GM21390 (cell line): ENCODE measurements around the gene SECISBP2.

Experiments used
- ATAC-seq: cut with Tn5 transposase; IDR thresholded peaks from one replicate; pipeline ENCODE4 v1.9.1; 2021; ENCODE audit not compliant: unreplicated experiment

SECISBP2 gene

GRCh38 chr9:89345476-89345875, 27.2 kb downstream of the SECISBP2 start:
- no peak for ATAC-seq

DNA sequence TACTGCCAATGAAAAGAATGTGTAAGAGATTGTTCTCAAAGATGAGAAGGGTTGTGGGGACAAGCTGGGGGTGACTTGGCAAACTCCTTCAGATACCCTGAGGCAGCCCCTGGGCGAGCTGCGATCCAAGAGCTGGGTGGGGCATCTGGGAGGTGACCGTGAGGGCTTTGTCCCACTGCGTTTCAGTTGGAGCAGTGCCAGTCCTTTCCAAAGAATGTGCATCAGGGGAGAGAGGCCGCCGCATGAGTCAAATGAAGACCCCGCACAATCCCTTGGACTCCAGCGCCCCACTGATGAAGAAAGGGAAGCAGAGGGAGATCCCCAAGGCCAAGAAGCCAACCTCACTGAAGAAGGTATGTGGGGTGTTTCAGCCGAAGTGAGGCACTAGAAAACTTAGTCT, 28.4 kb downstream of the SECISBP2 start:
- ATAC-seq, result no peak

DNA sequence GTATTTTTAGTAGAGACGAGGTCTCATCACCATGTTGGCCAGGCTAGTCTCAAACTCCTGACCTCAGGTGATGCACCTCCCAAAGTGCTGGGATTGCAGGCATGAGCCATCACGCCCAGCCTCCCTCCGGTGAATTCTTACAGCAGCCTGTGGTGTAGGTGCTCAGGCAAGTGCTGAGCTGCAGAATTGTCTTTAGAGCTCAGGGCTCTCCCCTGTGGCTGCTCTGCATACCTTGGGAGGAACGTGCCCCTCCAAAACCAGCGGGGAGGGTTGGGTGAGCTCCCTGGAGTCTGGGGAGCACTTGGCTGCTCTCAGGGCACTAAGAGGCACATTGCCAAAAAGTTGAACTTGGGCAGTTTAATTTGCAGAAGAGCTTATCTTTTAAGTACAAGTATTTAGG, 29.4 kb downstream of the SECISBP2 start:
- ATAC-seq, result no peak

DNA sequence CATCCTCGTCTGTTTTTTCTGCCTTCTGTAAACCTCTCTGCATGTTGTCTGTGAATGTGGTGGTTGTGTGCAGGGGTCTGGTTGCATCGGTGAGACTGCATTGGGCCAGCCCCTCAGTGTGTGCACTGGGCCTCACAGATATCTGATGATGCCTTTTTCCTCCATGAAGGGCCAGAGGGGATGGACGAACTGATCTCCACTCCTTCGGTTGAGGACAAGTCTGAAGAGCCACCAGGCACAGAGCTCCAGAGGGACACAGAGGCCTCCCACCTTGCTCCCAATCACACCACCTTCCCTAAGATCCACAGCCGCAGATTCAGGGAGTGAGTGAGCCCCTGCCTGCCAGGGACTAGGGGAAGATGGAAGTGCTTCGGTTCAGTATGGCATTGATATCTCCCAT, 31.3 kb downstream of the SECISBP2 start:
- no peak for ATAC-seq

GRCh38 chr9:89350988-89351557, 32.8 kb downstream of the SECISBP2 start:
- no peak for ATAC-seq

- ATAC-seq, result no peak
Measured at GRCh38 chr9:89351584-89352300, 33.4 kb downstream of the SECISBP2 start.

DNA sequence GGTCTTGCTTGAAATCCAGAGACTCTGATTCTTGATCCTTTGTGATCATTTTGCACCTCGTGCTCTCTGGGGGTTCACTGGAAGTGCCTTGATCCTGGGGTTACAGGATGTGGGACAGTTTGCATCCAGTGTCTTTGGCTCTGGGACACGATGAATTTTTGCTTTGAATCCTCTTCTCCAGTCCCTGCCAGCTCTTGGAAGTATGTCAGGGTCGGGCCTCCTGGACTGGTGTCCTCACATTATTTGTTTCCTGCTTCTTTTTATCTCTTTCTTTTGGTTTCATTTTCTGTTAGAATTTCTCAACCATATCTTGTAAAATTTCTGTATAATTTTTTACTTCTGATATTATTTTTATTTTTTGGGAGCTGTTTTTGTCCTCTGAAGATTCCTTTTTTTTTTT, 34.2 kb downstream of the SECISBP2 start:
- no peak for ATAC-seq

GRCh38 chr9:89352874-89353649, 34.8 kb downstream of the SECISBP2 start:
- ATAC-seq, result no peak

- no peak for ATAC-seq
Measured at GRCh38 chr9:89353989-89354388, 35.7 kb downstream of the SECISBP2 start.

GRCh38 chr9:89354471-89354870, 36.2 kb downstream of the SECISBP2 start:
- ATAC-seq, result no peak

- ATAC-seq, result no peak
Measured at GRCh38 chr9:89356782-89357181, 38.5 kb downstream of the SECISBP2 start.

GRCh38 chr9:89357331-89358197, 39.3 kb downstream of the SECISBP2 start:
- no peak for ATAC-seq

DNA sequence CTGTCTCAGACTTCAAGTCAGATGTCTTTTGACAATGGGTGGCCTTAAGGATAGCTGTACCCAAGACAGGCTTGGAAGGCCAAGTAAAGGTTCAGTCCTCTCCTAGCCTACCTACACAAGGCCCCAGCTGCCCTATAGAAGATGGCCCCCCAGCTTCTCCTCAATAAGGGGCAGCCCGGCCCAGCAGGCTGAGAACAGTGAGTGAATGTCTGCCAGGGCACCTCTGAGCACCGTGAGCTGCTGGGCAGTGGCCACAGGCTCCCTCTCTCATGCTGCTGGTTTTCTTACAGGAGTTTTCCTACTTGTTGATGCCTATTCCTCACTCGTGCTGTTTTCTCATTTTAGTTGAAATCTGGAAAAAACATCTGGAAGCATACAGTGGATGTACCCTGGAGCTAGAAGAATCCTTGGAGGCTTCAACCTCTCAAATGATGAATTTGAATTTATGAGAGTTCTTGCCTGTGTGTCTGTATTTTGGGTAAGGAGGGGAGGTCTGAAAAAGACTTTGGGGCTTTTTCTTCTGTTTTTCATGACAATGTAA, 40.1 kb downstream of the SECISBP2 start:
- ATAC-seq, result no peak

- no peak for ATAC-seq
Measured at GRCh38 chr9:89358985-89359384, 40.7 kb downstream of the SECISBP2 start.

DNA sequence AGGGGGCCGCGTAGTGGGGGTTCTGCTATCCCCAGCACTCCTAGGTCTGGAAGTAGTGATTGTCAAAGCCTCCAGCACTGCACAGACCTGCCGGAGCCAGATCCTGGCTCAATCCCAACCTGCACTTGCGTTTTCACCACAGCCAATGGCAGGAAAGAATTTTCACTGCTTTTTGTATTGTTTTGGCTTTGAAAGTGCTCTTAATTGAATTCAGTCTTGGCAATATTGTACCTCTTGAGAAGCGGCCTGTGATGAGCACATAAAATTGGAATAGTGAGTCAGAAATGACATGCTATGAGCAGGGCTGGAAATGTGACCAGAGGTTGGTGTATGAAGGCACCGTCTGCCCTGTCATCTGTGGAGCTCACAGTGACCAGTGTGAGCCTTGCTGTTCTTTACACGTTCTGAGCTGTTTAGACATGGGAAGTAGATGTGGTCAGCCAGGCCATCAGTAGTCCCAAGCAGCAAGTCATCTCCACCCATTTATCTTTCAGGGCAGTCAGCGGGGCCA, 41.5 kb downstream of the SECISBP2 start:
- no peak for ATAC-seq

DNA sequence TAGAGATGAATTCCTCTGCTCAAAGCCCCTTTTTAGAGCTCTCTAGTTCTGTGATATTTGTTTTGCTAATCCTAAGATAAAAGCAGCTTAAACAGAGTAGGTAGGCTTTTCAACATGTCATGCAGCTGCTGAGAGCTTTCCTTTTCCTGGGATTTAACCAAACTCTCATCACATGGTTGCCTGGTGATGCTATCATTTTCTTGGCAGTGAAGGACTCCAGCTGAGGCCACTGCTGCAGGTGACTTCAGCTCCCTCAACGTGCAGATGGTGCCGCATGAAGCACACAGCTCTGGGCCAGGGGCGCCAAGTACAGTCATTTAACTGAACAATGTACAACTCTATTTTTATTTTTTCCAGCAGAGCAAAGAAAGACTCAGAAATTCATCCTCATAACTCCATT, 42.2 kb downstream of the SECISBP2 start:
- no peak for ATAC-seq

GRCh38 chr9:89361031-89361430, 42.7 kb downstream of the SECISBP2 start:
- no peak for ATAC-seq

DNA sequence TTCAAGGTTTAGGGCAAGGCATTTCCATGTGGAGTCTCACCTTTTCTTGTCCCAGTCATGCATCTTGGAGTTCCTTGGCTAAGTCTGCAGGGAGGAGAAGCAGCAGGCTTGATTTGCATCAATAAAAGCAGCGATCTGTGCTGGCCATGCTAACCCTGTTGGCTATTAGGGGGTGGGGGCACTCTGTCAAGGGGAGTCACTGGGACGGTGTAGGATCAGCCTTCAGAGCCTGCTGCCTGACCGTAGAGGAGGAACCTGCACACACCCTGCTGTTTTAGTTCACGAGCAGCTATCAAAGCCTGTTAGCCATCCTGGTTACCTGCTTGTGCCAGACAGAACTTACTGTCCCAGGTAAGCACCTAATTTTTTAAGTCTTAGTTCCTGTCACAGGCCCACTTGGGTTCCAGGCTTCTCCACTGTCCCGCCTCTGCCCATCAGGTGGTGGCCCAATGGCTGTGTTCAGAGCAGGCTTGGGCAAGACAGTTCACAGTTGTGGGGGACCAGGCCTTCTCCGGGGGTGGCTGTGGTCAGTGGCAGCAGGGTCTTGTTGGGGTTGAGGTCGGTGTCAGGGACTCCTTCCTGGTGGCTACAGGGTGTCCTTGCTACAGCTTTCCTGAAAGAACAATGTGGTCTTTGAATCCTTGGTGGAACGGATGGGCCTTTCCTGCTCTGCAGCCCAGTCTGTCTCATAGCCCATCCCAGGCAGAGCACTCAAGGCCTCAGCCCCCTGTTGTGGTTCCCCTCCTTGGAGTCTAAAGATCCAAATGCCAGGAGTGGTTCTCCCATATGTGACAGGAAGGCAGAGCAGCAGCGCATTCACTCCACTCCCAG, 43.7 kb downstream of the SECISBP2 start:
- ATAC-seq, result no peak

DNA sequence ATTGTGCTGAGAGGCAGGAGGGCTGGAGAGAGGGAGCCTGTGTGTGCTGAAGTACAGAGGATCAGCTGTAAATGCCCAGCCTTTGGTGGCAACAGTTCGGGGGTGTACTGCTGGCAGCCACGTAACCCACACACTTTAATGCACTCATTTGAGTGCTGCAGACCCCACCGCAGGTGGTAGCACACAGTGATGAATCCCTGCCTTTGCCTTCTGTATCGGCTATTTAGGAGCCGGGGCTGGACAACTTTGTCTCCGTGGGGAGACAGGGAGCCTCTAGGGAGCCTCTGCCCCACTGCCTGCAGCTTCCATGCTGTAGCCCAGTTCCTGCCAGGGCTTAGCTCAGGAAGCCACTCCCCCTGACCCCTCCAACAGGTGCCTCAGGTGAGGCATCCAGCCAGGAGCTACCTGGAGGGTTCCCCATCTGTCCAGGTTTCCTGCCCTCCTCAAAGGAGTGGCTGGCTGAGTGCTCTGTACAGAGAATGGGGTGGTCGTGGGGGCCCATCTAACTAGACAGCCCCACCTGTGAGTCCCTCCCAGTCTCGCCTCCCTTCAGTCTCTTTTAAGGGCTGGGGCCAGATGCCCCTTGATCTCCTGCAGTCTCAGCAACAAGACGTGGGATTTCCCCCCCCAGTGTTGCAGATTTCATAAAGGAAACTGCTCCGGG, 44.5 kb downstream of the SECISBP2 start:
- no peak for ATAC-seq
